Activated B cell treated with CpG ODN at 0.5 μM for 24 hours (primary cell): ENCODE results near the gene KCNC4. TPM values are rescaled to one million over a fixed set of nuclear protein-coding genes. Genes with fewer than 3 reads are reported as not detected.

ENCODE experiments used
- ATAC-seq: fragments of 200-7000 bp; cut with Tn5 transposase; one replicate; pipeline ENCODE4 v1.10.0; 2021; ENCODE audit warnings: low read depth, mild to moderate bottlenecking, moderate library complexity
- CTCF ChIA-PET: fragments of 350-600 bp; sonication (Branson Sonifier 250); formaldehyde crosslinking; loops from one replicate; lab custom pipeline; 2021; ENCODE audit warnings: antibody characterized with exemption; lab: Charles Lee
- POLR2A ChIA-PET: fragments of 350-600 bp; sonication (Branson Sonifier 250); formaldehyde crosslinking; loops from one replicate; lab custom pipeline; 2021; ENCODE audit warnings: antibody characterized with exemption; lab: Charles Lee
- DNase-seq: peaks from one replicate; pipeline ENCODE4 v3.0.0; 2022
- H3K27ac Mint-ChIP-seq: one replicate; pipeline ENCODE4 v1.8.0; 2020; ENCODE audit warnings: mixed read lengths
- H3K27me3 Mint-ChIP-seq: one replicate; pipeline ENCODE4 v1.8.0; 2021; ENCODE audit warnings: mixed read lengths
- H3K36me3 Mint-ChIP-seq: one replicate; pipeline ENCODE4 v1.8.0; 2021; ENCODE audit warnings: low read depth, mixed read lengths
- H3K4me1 Mint-ChIP-seq: one replicate; pipeline ENCODE4 v1.8.0; 2021; ENCODE audit warnings: mixed read lengths
- H3K4me3 Mint-ChIP-seq: one replicate; pipeline ENCODE4 v1.8.0; 2020; ENCODE audit warnings: mild to moderate bottlenecking, mixed read lengths
- H3K9me3 Mint-ChIP-seq: one replicate; pipeline ENCODE4 v1.8.0; 2020; ENCODE audit warnings: mixed read lengths
- intact Hi-C: fragments of 100-400 bp; cut with micrococcal nuclease; formaldehyde crosslinking; loops from one replicate; pipeline ENCODE4 v1.15.1; 2024
- total RNA-seq: library from RNA; stranded (reverse); gene quantifications from 2 replicates; pipeline ENCODE4 v1.2.3, GENCODE V29; 2022
- TF ChIP-seq, protein P1 (sequence below): fragments of 200-600 bp; IDR thresholded peaks from one replicate; pipeline ENCODE4 v1.8.0; 2022; ENCODE audit warnings: antibody characterized with exemption, mild to moderate bottlenecking

The KCNC4 gene
- total RNA-seq, 1 donor from 2014 or later, result 9.8 TPM

DNA sequence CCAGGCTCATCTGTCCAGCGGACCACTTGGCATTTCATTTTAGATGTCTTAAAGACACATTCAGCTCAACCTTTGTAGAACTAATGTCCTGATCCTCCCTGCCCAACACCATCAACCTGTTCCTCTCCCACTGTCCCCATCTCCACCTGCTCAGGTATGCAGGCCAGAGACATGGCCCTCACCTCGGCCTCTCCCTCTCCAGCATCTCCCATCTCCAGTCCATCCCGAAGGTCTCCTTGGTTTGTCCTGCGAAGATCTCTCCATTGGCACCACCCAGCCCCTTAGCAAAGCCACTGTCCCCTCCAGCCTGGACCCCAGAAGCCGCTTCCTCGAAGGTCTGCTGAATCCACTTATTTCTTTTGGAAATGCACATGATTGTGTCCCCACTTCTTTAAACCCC is 20.9 kb upstream of the KCNC4 start:
- ChIA-PET POLR2A (no interaction called here), CTCF (no interaction called here)
- Mint-ChIP-seq H3K36me3 (no peaks in the 10 kb centered on the region), H3K4me1 (no peaks in the 10 kb centered on the region), H3K4me3 (no peak overlapping the region), H3K27ac (no peak overlapping the region), H3K9me3 (no peaks in the 10 kb centered on the region), H3K27me3 (peaks cover 10% of the 10 kb centered on the region)
- intact Hi-C loops, result no loop called here
- TF ChIP-seq, protein P1, sequence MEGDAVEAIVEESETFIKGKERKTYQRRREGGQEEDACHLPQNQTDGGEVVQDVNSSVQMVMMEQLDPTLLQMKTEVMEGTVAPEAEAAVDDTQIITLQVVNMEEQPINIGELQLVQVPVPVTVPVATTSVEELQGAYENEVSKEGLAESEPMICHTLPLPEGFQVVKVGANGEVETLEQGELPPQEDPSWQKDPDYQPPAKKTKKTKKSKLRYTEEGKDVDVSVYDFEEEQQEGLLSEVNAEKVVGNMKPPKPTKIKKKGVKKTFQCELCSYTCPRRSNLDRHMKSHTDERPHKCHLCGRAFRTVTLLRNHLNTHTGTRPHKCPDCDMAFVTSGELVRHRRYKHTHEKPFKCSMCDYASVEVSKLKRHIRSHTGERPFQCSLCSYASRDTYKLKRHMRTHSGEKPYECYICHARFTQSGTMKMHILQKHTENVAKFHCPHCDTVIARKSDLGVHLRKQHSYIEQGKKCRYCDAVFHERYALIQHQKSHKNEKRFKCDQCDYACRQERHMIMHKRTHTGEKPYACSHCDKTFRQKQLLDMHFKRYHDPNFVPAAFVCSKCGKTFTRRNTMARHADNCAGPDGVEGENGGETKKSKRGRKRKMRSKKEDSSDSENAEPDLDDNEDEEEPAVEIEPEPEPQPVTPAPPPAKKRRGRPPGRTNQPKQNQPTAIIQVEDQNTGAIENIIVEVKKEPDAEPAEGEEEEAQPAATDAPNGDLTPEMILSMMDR, result no peak
- DNase-seq (no peak), ATAC-seq (no peak)

DNA sequence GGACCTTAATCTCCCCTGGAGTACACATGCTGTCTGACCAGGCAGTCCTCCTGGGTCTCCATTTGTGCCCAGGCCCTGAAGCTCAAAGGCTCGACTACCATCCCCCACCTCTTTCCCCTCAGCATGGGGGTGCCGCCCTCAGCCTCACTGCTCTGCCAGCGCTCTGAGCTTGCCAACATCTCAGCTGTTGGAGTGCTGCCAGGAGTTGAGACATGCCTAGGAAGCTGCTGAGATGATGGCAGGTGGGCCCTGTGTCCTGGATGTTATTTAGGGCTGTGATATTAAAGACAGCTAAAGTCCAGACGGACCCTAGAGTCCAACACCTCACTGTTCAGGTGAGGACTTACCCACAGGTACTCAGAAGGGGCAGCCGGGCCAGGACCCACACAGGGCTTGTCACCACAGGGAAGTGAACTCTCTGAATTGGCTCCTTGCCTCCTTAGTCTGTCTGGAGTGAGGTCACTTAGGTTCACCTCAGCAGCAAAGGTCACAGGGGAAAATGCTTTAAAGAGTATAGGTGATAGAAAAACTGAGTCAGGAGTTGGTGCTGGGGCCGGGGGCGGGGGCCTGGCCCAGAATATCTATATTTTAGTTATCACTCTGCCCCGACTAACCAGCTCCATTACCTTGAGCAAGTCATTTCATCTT is 19.7 kb upstream of the KCNC4 start:
- intact Hi-C loops, result no loop called here
- ChIA-PET CTCF (no interaction called here), POLR2A (no interaction called here)
- Mint-ChIP-seq H3K36me3 (no peaks in the 10 kb centered on the region), H3K27ac (no peak overlapping the region), H3K9me3 (no peaks in the 10 kb centered on the region), H3K4me1 (no peaks in the 10 kb centered on the region), H3K27me3 (peaks cover 10% of the 10 kb centered on the region), H3K4me3 (no peak overlapping the region)
- ATAC-seq, result no peak
- TF ChIP-seq, protein P1, result no peak
- DNase-seq, result no peak

DNA sequence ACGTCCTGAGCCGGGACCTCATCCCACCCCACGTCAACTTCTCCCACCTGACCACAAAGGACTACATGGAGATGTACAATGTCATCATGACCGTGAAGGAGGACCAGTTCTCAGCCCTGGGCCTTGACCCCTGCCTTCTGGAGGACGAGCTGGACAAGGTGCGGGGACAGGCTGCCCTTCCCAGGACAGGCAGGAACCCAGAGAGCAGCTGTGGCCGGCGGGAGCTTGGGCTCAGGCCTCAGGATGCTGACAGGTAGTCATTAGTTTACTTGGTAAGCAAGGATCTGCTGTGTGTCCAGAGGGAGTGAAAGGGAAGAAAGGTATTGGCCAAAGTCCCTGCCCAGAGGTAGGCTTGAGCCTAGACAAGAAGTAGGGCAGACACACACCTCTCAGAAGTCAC is 17.6 kb upstream of the KCNC4 start:
- H3K27ac Mint-ChIP-seq, result no peak overlapping the region
- no peaks in the 10 kb centered on the region for H3K36me3 Mint-ChIP-seq
- peaks cover 3% of the 10 kb centered on the region for H3K4me1 Mint-ChIP-seq
- no peak for DNase-seq
- POLR2A ChIA-PET, result no interaction called here
- ATAC-seq, result no peak
- CTCF ChIA-PET, result interaction anchor here (1.4 to 2.9 kb wide), 2 partner anchors 268 to 303 kb away, joined by 3 to 9 read pairs; no protein-coding TSS in a partner anchor
- TF ChIP-seq, protein P1, result no peak
- no peak overlapping the region for H3K4me3 Mint-ChIP-seq
- H3K9me3 Mint-ChIP-seq, result no peaks in the 10 kb centered on the region
- H3K27me3 Mint-ChIP-seq, result peaks cover 6% of the 10 kb centered on the region
- intact Hi-C loops, result no loop called here

DNA sequence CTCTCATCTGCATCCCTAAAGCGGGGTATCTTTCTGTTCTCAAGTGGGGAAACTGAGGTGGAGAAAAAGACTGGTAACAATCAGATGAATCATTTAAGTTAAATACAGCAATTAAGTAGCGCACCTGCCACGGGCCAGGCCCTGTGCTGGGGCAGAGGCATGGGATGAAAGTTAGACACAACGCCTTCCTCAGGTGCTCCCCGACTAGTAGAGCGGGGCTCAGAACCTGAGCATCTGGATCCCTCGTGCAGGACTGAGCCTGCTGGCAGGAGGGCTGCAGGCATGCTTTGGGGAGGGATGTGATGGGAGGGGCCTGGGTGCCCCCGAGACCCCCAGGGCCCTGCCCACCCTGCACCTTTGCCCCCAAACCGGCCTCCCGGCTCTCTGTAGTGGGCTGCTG is 14.9 kb upstream of the KCNC4 start:
- no peak for ATAC-seq
- CTCF ChIA-PET, result interaction anchor here (2.9 to 3.8 kb wide), 2 partner anchors 13 to 265 kb away, joined by 24 to 44 read pairs; partner anchors contain the start of gene KCNC4
- DNase-seq, result no peak
- TF ChIP-seq, protein P1, result no peak
- intact Hi-C loops, result loop anchor here (5.0 kb wide), 1 partner anchor 422 kb away; no protein-coding TSS in a partner anchor
- Mint-ChIP-seq H3K27ac (no peak overlapping the region), H3K4me3 (no peak overlapping the region), H3K9me3 (no peaks in the 10 kb centered on the region), H3K4me1 (peaks cover 3% of the 10 kb centered on the region), H3K36me3 (no peaks in the 10 kb centered on the region), H3K27me3 (no peaks in the 10 kb centered on the region)
- POLR2A ChIA-PET, result no interaction called here

DNA sequence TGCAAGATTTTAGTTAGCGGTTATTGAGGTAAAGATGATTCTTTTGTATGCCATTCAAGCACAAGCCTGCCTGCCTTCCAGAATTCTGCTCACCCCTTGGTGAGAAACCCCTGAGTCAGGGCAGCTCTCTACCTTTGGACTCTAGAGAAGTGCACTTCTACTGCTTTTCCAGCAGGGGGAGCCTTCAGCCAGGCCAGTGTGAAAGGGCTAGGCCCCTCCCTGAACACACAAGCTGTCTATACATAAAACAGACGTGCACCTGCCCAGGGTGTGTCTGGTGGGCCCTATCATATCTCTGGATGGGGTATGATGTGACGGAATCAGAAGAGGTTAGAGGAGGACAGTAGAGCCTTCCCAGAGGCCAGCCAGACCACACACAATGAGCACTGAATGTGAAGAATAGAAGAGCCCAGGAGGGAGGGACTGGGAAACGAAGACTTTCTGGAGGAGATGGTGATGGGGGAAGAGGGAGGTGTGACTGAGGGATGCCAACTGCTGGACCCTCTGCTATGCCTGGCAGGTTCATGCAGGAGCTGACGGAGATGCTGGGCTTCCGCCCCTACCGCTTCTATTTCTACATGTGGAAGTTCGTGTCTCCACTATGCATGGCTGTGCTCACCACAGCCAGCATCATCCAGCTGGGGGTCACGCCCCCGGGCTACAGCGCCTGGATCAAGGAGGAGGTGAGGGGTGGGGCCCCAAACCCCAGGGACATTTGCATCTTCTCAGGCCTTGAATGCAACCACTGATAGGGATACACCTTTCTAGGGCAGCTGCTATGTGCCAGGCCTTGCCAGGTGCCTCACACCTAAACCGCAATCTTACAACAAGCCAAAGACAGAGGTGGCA is 13.0 kb upstream of the KCNC4 start:
- ChIA-PET CTCF (interaction anchor here (0.8 to 3.8 kb wide), 19 partner anchors 12 to 337 kb away, joined by 3 to 44 read pairs (median 4); partner anchors contain the start of gene KCNC4), POLR2A (interaction anchor here (0.6 kb wide), 1 partner anchor 1852 kb away, joined by 5 read pairs; no protein-coding TSS in a partner anchor)
- no peak overlapping the region for H3K27ac Mint-ChIP-seq
- peaks cover 3% of the 10 kb centered on the region for H3K4me1 Mint-ChIP-seq
- peak; percentile 98 for ATAC-seq
- no peaks in the 10 kb centered on the region for H3K27me3 Mint-ChIP-seq
- no peak overlapping the region for H3K4me3 Mint-ChIP-seq
- TF ChIP-seq, protein P1, result peak; percentile 36
- no peaks in the 10 kb centered on the region for H3K36me3 Mint-ChIP-seq
- no peaks in the 10 kb centered on the region for H3K9me3 Mint-ChIP-seq
- intact Hi-C loops, result loop anchor here (1.0 to 5.0 kb wide), 3 partner anchors 263 to 420 kb away; no protein-coding TSS in a partner anchor
- no peak for DNase-seq
